HCEC 1CT (cell line): ENCODE data around the gene RBBP6.
A peak's percentile ranks its signal among the peaks of the same experiment; 100 is the strongest.
"Not testable (repeated sequence)": the region's sequence is repeated elsewhere in the genome, so short reads cannot be mapped to it uniquely, and the experiment has no call there.

Experiments used
- DNase-seq: peaks from one replicate; pipeline ENCODE4 v3.0.0-alpha.2; 2017

Gene RBBP6

GRCh38 chr16:24539295-24539849 is at the start of gene RBBP6:
TSS of gene RBBP6 (plus strand) at chr16:24539566. CDS start at chr16:24540627, 1,061 bp downstream.
- peak; percentile 96 for DNase-seq

GRCh38 chr16:24490866-24491265 is 48.5 kb upstream of the RBBP6 start:
- no peak for DNase-seq

- no peak for DNase-seq
Measured at GRCh38 chr16:24491731-24492130, 47.6 kb upstream of the RBBP6 start.

- DNase-seq: no peak
Measured at GRCh38 chr16:24493821-24494220, 45.5 kb upstream of the RBBP6 start.

- not testable (repeated sequence) for DNase-seq
Measured at GRCh38 chr16:24495207-24495606, 44.2 kb upstream of the RBBP6 start.

GRCh38 chr16:24497440-24497839 is 41.9 kb upstream of the RBBP6 start:
- no peak for DNase-seq

- peak; percentile 28 for DNase-seq
Measured at GRCh38 chr16:24499193-24499814, 40.1 kb upstream of the RBBP6 start.

- peak; percentile 61 for DNase-seq
Measured at GRCh38 chr16:24504472-24505345, 34.7 kb upstream of the RBBP6 start.

- no peak for DNase-seq
Measured at GRCh38 chr16:24505959-24506358, 33.4 kb upstream of the RBBP6 start.

- no peak for DNase-seq
Measured at GRCh38 chr16:24507959-24508480, 31.3 kb upstream of the RBBP6 start.

GRCh38 chr16:24508614-24509013 is 30.8 kb upstream of the RBBP6 start:
- DNase-seq: peak; percentile 76

- no peak for DNase-seq
Measured at GRCh38 chr16:24509536-24509935, 29.8 kb upstream of the RBBP6 start.

GRCh38 chr16:24511174-24511573 is 28.2 kb upstream of the RBBP6 start:
- DNase-seq: no peak

GRCh38 chr16:24511792-24512191 is 27.6 kb upstream of the RBBP6 start:
- DNase-seq: no peak

- no peak for DNase-seq
Measured at GRCh38 chr16:24514096-24514495, 25.3 kb upstream of the RBBP6 start.

GRCh38 chr16:24515186-24515585 is 24.2 kb upstream of the RBBP6 start:
- no peak for DNase-seq

GRCh38 chr16:24516900-24517669 is 22.3 kb upstream of the RBBP6 start:
- peak; percentile 78 for DNase-seq

- no peak for DNase-seq
Measured at GRCh38 chr16:24518498-24518897, 20.9 kb upstream of the RBBP6 start.

GRCh38 chr16:24520983-24521382 is 18.4 kb upstream of the RBBP6 start:
- DNase-seq: no peak

GRCh38 chr16:24522751-24523150 is 16.6 kb upstream of the RBBP6 start:
- no peak for DNase-seq

GRCh38 chr16:24523569-24523968 is 15.8 kb upstream of the RBBP6 start:
- no peak for DNase-seq

GRCh38 chr16:24524855-24525677 is 14.3 kb upstream of the RBBP6 start:
- no peak for DNase-seq
